K562 (cell line): Measurements from ENCODE around the gene SLC4A1. TPM values are rescaled to one million over a fixed set of nuclear protein-coding genes. Genes with fewer than 3 reads are reported as not detected.
A peak's percentile ranks its signal among the peaks of the same experiment; 100 is the strongest.

Source experiments
- ATAC-seq: fragments of 200-7000 bp; cut with Tn5 transposase; 3 replicates; pipeline ENCODE4 v1.9.1; 2020; ENCODE audit warnings: moderate library complexity
- BruUV-seq: library from RNA; stranded (reverse); fragments of 400-500 nt; replicated peaks from 2 replicates; lab custom pipeline; 2021; lab: Mats Ljungman, UMichigan
- CTCF ChIA-PET: fragments of 300-600 bp; formaldehyde crosslinking; extraction: SDS; loops from one replicate; lab custom pipeline; 2021; ENCODE audit warnings: low intra/inter-chr PET ratio; lab: Yijun Ruan, JAX
- POLR2A ChIA-PET: fragments of 300-600, 350-650 bp; sonication (Branson Sonifier 250); formaldehyde crosslinking; extraction: SDS; loops from one replicate; lab custom pipeline; 2021; ENCODE audit warnings: antibody characterized with exemption, inconsistent platforms; lab: Yijun Ruan, JAX
- DNase-seq, 4 experiments: peaks; one replicate each; pipeline versions ENCODE4 v3.0.0 to v3.0.0-alpha.2; 2011 to 2018; ENCODE audit warnings: low spot score in 3 of 4, mixed read lengths in 3 of 4; ENCODE audit errors: extremely low read depth in 1 of 4
- FAIRE-seq: peaks from 2 replicates; lab custom pipeline; 2011; peaks lifted over from hg19 to GRCh38; lab: Jason Lieb, UNC
- H2AFZ ChIP-seq: 2 replicates; pipeline ENCODE4 v1.6.0; 2011; ENCODE audit warnings: low read depth, low read length, control low read depth, inconsistent platforms
- H3K27ac ChIP-seq: fragments of 200-600 bp; 3 replicates; pipeline ENCODE4 v1.8.0; 2011; ENCODE audit warnings: low read depth, mild to moderate bottlenecking, control low read depth, inconsistent platforms, low read length, moderate library complexity, mixed read lengths; ENCODE audit errors: extremely low read depth
- H3K27me3 ChIP-seq, 2 experiments: fragments of 300-600 bp in 1 of 2; 2 replicates in 1 of 2; 3 replicates in 1 of 2; pipeline versions ENCODE4 v1.6.0 to v1.8.0; 2011; ENCODE audit warnings: inconsistent platforms in 2 of 2, low read length in 2 of 2, mild to moderate bottlenecking in 1 of 2, mixed read lengths in 1 of 2, moderate library complexity in 1 of 2; ENCODE audit not compliant: control insufficient read depth in 2 of 2, insufficient read depth in 2 of 2
- H3K36me3 ChIP-seq: fragments of 300-600 bp; 3 replicates; pipeline ENCODE4 v1.8.0; 2011; ENCODE audit warnings: mild to moderate bottlenecking, low read length, inconsistent platforms; ENCODE audit not compliant: control insufficient read depth, insufficient read depth
- H3K4me1 ChIP-seq, 2 experiments: fragments of 200-600 bp in 1 of 2; replicated peaks in 1 of 2; 2 replicates in 1 of 2; 3 replicates in 1 of 2; pipeline versions ENCODE4 v1.5.1 to v1.8.0; 2011; ENCODE audit warnings: inconsistent platforms in 2 of 2, low read length in 2 of 2, mild to moderate bottlenecking in 1 of 2, mixed read lengths in 1 of 2, moderate library complexity in 1 of 2; ENCODE audit not compliant: control insufficient read depth in 2 of 2, insufficient read depth in 2 of 2
- H3K4me2 ChIP-seq: 2 replicates; pipeline ENCODE4 v1.6.1; 2011; ENCODE audit warnings: low read length, control low read depth, inconsistent platforms, mixed read lengths; ENCODE audit not compliant: insufficient read depth
- H3K4me3 ChIP-seq: fragments of 200-600 bp; sonication (generic), shearing (Covaris generic); 2 replicates; pipeline ENCODE4 v1.5.1; 2016; ENCODE audit warnings: control low read depth, inconsistent platforms
- H3K79me2 ChIP-seq: fragments of 200-600 bp; 3 replicates; pipeline ENCODE4 v1.8.0; 2011; ENCODE audit warnings: low read length, inconsistent platforms; ENCODE audit not compliant: control insufficient read depth, insufficient read depth
- H3K9ac ChIP-seq, 2 experiments: 2 replicates each; pipeline versions ENCODE4 v1.6.0 to v1.6.1; 2011; ENCODE audit warnings: low read depth in 2 of 2, low read length in 2 of 2, control low read depth in 1 of 2, inconsistent platforms in 1 of 2, mild to moderate bottlenecking in 1 of 2, mixed read lengths in 1 of 2; ENCODE audit not compliant: insufficient read depth in 1 of 2
- H3K9me1 ChIP-seq: one replicate; pipeline ENCODE4 v1.6.0; 2011; ENCODE audit warnings: inconsistent platforms, mild to moderate bottlenecking, low read length, moderate library complexity; ENCODE audit not compliant: control insufficient read depth, insufficient read depth
- H3K9me3 ChIP-seq: replicated peaks from 2 replicates; pipeline ENCODE4 v1.5.1; 2011; ENCODE audit warnings: low read depth, low read length, inconsistent platforms; ENCODE audit not compliant: control insufficient read depth, insufficient read depth
- H4K20me1 ChIP-seq: replicated peaks from 2 replicates; pipeline ENCODE4 v1.6.1; 2011; ENCODE audit warnings: low read length, inconsistent platforms, mixed read lengths; ENCODE audit not compliant: control insufficient read depth, insufficient read depth
- RERE ChIP-seq: sonication (generic); formaldehyde crosslinking; IDR thresholded peaks from 2 replicates; pipeline ENCODE4 v1.8.0; 2023; ENCODE audit warnings: missing genetic modification reagents, mild to moderate bottlenecking, borderline replicate concordance
- SIX5 ChIP-seq, 2 experiments: IDR thresholded peaks; 2 replicates each; pipeline ENCODE4 v1.6.1; 2011; ENCODE audit warnings: low read length in 2 of 2, borderline replicate concordance in 1 of 2, low read depth in 1 of 2, mild to moderate bottlenecking in 1 of 2, moderate library complexity in 1 of 2; ENCODE audit not compliant: insufficient read depth in 1 of 2
- WGBS: fragments of 100-300 bp; shearing (Covaris generic); methylation state at CpG from one replicate; pipeline ENCODE4 v1.1.6; 2016; ENCODE audit warnings: low coverage, mixed read lengths; ENCODE audit not compliant: insufficient coverage; ENCODE audit errors: missing lambda C conversion rate; 5-methylcytosine and 5-hydroxymethylcytosine counted together
- in situ Hi-C: fragments of 300-500 bp; cut with MboI; formaldehyde crosslinking; loops from 4 replicates; pipeline ENCODE4 v1.15.0; 2018; ENCODE audit warnings: inconsistent platforms, mixed read lengths
- intact Hi-C: fragments of 100-400 bp; cut with micrococcal nuclease; formaldehyde crosslinking; loops from 2 replicates; pipeline ENCODE4 v1.14.2; 2022
- polyA plus RNA-seq, 8 experiments: library from polyadenylated mRNA; depleted of rRNA in 4 of 8; stranded (reverse) in 5 of 8; unstranded in 3 of 8; fragments of >200 nt; fragmentation: Nextera tagmentation in 2 of 8; fragmentation: Illumina TruSeq in 1 of 8; extraction: Ambion mirVana in 2 of 8; extraction: Trizol in 1 of 8; gene quantifications; 2 replicates each; pipeline versions ENCODE4 v1.2.1 to v1.2.3, GENCODE V29; 2011 to 2014; ENCODE audit warnings: inconsistent platforms in 1 of 8, missing spikeins in 1 of 8
- total RNA-seq, 7 experiments: library from RNA; depleted of rRNA in 6 of 7; stranded (reverse); fragments of >200 nt in 6 of 7; fragmentation: Illumina TruSeq in 2 of 7; extraction: Trizol in 2 of 7; gene quantifications; 2 replicates each; pipeline versions ENCODE4 v1.2.1 to v1.2.3, GENCODE V29; 2011 to 2021; ENCODE audit warnings: low replicate concordance in 1 of 7

The SLC4A1 gene
- total and polyA plus RNA-seq, 9 of the 15 experiments (the other 6 are each of a cell fraction or from before 2014, with no cell fraction given) = 0.14 to 1.00 (median 0.53) TPM

- intact Hi-C loops (no loop called here), in situ Hi-C loops (no loop called here)
- H3K9me1 ChIP-seq = no peaks in the 10 kb centered on the region
- DNase-seq = no peak
- peaks cover 4% of the 10 kb centered on the region; the same call in 1 of the 2 replicates for H4K20me1 ChIP-seq
- H3K9ac ChIP-seq = no peak overlapping the region
- TF ChIP-seq RERE (0 out of 2 replicates have a peak, but pooled peaks have one; percentile 26), SIX5 (IDR thresholded peaks at IDR 0.05; ENCODE audit: borderline replicate concordance in 1 of 2, insufficient read depth in 1 of 2, low read depth in 1 of 2, low read length in 2 of 2) (no peak)
- H3K27me3 ChIP-seq = peaks cover 11 to 27% of the 10 kb centered on the region in 2 experiments; a peak in 4 of 5 replicates
- no peak for FAIRE-seq
- no peak for ATAC-seq
- H3K27ac ChIP-seq = no peak overlapping the region
- WGBS = 75% methylated on average over 17 of the region's 17 CpGs
- H3K79me2 ChIP-seq = no peaks in the 10 kb centered on the region
- no peak overlapping the region for H3K4me3 ChIP-seq
- peaks cover 16 to 39% of the 10 kb centered on the region in 2 experiments; a peak in 4 of 5 replicates for H3K4me1 ChIP-seq
- POLR2A ChIA-PET = no interaction called here
- H2AFZ ChIP-seq = no peak overlapping the region
- BruUV-seq = no TSS peak
- H3K9me3 ChIP-seq = no peaks in the 10 kb centered on the region
- CTCF ChIA-PET = no interaction called here
- no peaks in the 10 kb centered on the region for H3K36me3 ChIP-seq
- no peak overlapping the region for H3K4me2 ChIP-seq
These were observed 16.9 kb downstream of the SLC4A1 start for GRCh38 chr17:44251062-44251461.
